Measurements from ENCODE around the gene MYL5. TPM values are rescaled to one million over a fixed set of nuclear protein-coding genes. Genes with fewer than 3 reads are reported as not detected.

Gene MYL5
- total and polyA plus RNA-seq, 11 donors, result 1.4 to 12.9 (median 4.4) TPM

DNA sequence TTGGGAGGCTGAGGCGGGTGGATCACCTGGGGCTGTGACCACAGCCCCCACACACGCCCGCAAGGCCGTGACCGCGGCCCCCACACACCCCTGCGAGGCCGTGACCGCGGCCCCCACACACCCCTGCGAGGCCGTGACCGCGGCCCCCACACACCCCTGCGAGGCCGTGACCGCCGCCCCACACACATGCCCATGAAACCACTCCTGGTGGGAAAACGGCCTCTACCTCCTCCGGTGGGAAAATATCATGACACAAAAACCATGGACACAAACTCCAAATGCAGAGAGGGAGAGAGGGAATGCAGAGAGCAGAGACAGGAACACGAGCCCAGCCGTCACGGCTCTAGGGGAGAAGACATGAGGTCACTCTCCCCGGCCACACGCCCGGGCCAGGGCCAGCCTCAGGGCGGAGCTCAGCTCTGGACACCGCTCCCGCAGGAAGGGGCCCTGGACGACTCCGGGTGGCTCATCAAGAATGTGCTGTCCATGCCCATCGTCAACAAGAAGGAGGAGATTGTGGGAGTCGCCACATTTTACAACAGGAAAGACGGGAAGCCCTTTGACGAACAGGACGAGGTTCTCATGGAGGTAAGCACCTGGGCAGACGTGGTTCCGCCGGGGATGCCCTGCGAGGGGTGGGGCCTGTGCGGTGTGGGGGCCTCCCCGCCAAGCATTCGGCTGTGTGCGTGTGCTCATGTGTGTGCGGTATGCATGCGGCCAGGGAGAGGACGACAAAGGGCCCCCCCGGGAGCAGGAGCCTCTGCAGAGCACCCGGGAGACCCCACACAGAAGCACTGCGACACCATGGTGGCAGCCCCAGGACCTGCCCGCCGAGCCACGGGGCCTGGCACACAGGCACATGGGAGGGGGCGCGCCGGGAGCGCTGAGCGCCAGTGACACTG is 17.7 kb upstream of the MYL5 start:
- DNase-seq, result peak in 3 of 5 donors; percentile 23 to 52 (median 25)
- no peak for TF ChIP-seq POLR2A (IDR thresholded peaks at IDR 0.05)
- TF ChIP-seq, protein P1, sequence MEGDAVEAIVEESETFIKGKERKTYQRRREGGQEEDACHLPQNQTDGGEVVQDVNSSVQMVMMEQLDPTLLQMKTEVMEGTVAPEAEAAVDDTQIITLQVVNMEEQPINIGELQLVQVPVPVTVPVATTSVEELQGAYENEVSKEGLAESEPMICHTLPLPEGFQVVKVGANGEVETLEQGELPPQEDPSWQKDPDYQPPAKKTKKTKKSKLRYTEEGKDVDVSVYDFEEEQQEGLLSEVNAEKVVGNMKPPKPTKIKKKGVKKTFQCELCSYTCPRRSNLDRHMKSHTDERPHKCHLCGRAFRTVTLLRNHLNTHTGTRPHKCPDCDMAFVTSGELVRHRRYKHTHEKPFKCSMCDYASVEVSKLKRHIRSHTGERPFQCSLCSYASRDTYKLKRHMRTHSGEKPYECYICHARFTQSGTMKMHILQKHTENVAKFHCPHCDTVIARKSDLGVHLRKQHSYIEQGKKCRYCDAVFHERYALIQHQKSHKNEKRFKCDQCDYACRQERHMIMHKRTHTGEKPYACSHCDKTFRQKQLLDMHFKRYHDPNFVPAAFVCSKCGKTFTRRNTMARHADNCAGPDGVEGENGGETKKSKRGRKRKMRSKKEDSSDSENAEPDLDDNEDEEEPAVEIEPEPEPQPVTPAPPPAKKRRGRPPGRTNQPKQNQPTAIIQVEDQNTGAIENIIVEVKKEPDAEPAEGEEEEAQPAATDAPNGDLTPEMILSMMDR (IDR thresholded peaks at IDR 0.05), result no peak
- 72 to 75% (median 73%) methylated on average over 48 to 58 of the region's 58 CpGs for WGBS, 4 donors
- no peak overlapping the region for H3K4me3 ChIP-seq
- no peaks in the 10 kb centered on the region for H3K36me3 ChIP-seq
- intact Hi-C loops (cut with DNase I), result no loop called here
- no peaks in the 10 kb centered on the region for H3K4me1 ChIP-seq
- no peak for ATAC-seq
- peaks cover 0 to 1% (median 0%) of the 10 kb centered on the region in 9 donors for H3K27me3 ChIP-seq
- H3K27ac ChIP-seq, result no peak overlapping the region
- H3K9me3 ChIP-seq, result no peaks in the 10 kb centered on the region

DNA sequence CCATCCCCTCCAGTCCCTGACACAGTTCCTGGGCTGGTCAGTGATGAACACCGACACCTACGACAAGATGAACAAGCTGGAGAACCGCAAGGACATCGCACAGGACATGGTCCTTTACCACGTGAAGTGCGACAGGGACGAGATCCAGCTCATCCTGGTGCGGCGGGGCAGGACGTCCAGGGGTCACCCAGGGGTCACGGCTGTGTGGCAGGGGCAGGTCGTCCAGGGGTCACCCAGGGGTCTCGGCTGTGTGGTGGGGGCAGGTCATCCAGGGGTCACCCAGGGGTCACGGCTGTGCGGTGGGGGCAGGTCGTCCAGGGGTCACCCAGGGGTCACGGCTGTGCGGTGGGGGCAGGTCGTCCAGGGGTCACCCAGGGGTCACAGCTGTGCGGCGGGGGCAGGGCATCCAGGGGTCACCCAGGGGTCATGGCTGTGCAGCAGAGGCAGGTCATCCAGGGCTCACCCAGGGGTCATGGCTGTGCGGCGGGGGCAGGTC is 17.0 kb upstream of the MYL5 start:
- H3K4me1 ChIP-seq, result no peaks in the 10 kb centered on the region
- no peak overlapping the region for H3K4me3 ChIP-seq
- intact Hi-C loops (cut with DNase I), result no loop called here
- no peak overlapping the region for H3K27ac ChIP-seq
- no peaks in the 10 kb centered on the region for H3K36me3 ChIP-seq
- DNase-seq, result peak in 2 of 5 donors; percentile 24 to 46
- no peak for TF ChIP-seq POLR2A (IDR thresholded peaks at IDR 0.05)
- TF ChIP-seq, protein P1 (IDR thresholded peaks at IDR 0.05), result no peak
- H3K27me3 ChIP-seq, result no peaks in the 10 kb centered on the region
- no peak for ATAC-seq
- 75 to 85% (median 79%) methylated on average over 18 to 23 of the region's 23 CpGs for WGBS, 4 donors
- no peaks in the 10 kb centered on the region for H3K9me3 ChIP-seq

DNA sequence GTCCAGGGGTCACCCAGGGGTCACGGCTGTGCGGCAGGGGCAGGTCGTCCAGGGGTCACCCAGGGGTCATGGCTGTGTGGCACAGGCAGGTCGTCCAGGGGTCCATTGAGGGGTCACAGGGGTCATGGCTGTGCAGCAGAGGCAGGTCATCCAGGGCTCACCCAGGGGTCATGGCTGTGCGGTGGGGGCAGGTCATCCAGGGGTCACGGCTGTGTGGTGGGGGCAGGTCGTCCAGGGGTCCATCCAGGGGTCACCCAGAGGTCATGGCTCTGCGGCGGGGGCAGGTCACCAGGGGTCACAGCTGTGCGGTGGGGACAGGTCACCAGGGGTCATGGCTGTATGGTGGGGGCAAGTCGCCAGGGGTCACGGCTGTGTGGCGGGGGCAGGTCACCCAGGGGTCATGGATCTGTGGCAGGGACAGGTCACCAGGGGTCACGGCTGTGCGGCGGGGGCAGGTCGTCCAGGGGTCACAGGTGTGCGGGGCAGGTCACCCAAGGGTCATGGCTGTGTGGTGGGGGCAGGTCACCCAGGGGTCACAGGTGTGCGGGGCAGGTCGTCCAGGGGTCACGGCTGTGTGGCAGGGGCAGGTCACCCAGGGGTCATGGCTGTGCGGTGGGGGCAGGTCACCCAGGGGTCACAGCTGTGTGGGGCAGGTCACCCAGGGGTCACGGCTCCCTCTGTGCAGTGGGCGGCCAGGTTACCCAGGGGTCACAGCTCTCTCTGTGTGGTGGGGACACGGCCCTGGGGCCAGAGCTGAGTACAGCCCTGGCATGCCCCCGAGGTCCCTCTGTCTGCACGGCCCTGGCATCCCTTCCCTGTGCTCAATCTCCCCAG is 16.3 kb upstream of the MYL5 start:
- no peaks in the 10 kb centered on the region for H3K9me3 ChIP-seq
- H3K4me1 ChIP-seq, result peaks cover 0 to 2% (median 0%) of the 10 kb centered on the region in 12 donors
- no peak for ATAC-seq
- peaks cover 0 to 5% (median 0%) of the 10 kb centered on the region in 9 donors for H3K27me3 ChIP-seq
- no peaks in the 10 kb centered on the region for H3K36me3 ChIP-seq
- DNase-seq, result peak in 3 of 5 donors; percentile 27 to 59 (median 27)
- no peak for TF ChIP-seq POLR2A (IDR thresholded peaks at IDR 0.05)
- WGBS, 4 donors, result 69 to 85% (median 80%) methylated on average over 11 to 27 of the region's 27 CpGs
- no peak overlapping the region for H3K27ac ChIP-seq
- H3K4me3 ChIP-seq, result no peak overlapping the region
- intact Hi-C loops (cut with DNase I), result no loop called here

DNA sequence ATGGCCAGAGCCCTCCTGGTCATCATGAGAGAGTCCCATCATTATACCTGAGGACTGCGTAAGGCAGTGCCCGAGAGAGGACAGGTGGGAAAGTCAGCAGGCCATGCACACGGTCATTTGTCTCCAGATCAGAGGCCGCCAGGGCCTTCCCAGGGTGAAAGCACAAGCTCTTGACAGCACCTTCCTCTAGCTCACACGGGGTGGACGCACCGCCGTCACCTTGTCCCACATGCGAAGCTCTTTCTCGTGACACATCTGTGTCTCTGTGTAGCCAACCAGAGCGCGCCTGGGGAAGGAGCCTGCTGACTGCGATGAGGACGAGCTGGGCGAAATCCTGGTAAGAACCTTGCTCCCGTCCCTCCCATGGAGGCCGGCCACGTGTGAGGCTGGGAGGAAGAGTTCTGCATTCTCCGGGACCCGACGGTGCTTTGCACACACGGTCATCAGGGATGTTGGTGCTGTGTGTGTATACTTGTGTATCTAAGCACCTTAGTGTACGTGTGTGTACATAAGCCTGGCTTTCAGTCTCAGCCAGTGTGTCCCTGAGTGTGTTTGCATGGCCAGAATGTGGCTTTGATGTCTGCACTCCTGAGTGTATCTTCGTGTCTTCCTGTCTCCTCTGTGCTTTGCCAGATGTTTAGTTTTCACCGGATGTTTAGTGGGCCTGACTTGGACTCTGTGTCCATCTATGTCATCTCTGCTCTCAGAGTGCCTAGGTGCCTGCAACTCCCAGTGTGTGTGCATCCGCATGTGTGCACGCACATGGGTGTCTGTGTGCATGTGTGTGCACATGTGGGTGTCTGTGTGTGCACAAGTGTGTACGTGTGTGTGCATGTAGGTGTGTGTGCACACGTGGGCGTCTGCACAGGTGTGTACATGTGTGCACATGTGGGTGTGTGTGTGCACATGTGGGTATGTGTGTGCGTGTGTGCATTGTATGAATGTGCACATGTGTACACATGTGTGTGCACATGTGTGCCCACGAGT is 15.4 kb upstream of the MYL5 start:
- H3K9me3 ChIP-seq, result no peaks in the 10 kb centered on the region
- H3K4me1 ChIP-seq, result peaks cover 0 to 11% (median 2%) of the 10 kb centered on the region in 12 donors
- ATAC-seq, result no peak
- TF ChIP-seq, protein P1 (IDR thresholded peaks at IDR 0.05), result no peak
- TF ChIP-seq POLR2A (IDR thresholded peaks at IDR 0.05), result no peak
- 89 to 96% (median 91%) methylated on average over 30 to 32 of the region's 32 CpGs for WGBS, 4 donors
- no peak overlapping the region for H3K4me3 ChIP-seq
- no peaks in the 10 kb centered on the region for H3K36me3 ChIP-seq
- intact Hi-C loops (cut with DNase I), result no loop called here
- DNase-seq, result peak in 3 of 5 donors; percentile 15 to 55 (median 19)
- H3K27ac ChIP-seq, result no peak overlapping the region
- peaks cover 0 to 14% (median 0%) of the 10 kb centered on the region in 9 donors for H3K27me3 ChIP-seq
